Gastrocnemius medialis (tissue), 4 donors: ENCODE results near the gene GALNTL6.

ENCODE experiments used
- CTCF ChIP-seq, 5 experiments: fragments of 450-650 bp in 3 of 5; fragments of 200-600 bp in 2 of 5; sonication (generic) in 2 of 5; IDR thresholded peaks in 4 of 5; conservative IDR thresholded peaks in 1 of 5; 1 replicate in 4 of 5; 2 replicates in 1 of 5; pipeline ENCODE4 v1.5.1; 2016 to 2019; ENCODE audit warnings: antibody characterized with exemption in 5 of 5, mild to moderate bottlenecking in 3 of 5, moderate library complexity in 3 of 5
- POLR2A ChIP-seq, 2 donors: fragments of 450-650 bp; IDR thresholded peaks; one replicate each; pipeline ENCODE4 v1.6.1; 2017; ENCODE audit warnings: antibody characterized with exemption in 2 of 2, mild to moderate bottlenecking in 2 of 2, moderate library complexity in 2 of 2

GRCh38 chr4:172630280-172630679, 817.1 kb downstream of the GALNTL6 start:
- no peak for TF ChIP-seq POLR2A (IDR thresholded peaks at IDR 0.05)
- no peak for TF ChIP-seq CTCF (IDR thresholded peaks at IDR 0.05 in 4 of 5, conservative IDR thresholded peaks at IDR 0.05 in 1 of 5)
